HG02623 (cell line): ENCODE results near the gene ZNF511.

ENCODE experiments used
- ATAC-seq: cut with Tn5 transposase; IDR thresholded peaks from one replicate; pipeline ENCODE4 v1.9.1; 2021; ENCODE audit warnings: moderate library complexity; ENCODE audit not compliant: unreplicated experiment

Gene ZNF511

DNA sequence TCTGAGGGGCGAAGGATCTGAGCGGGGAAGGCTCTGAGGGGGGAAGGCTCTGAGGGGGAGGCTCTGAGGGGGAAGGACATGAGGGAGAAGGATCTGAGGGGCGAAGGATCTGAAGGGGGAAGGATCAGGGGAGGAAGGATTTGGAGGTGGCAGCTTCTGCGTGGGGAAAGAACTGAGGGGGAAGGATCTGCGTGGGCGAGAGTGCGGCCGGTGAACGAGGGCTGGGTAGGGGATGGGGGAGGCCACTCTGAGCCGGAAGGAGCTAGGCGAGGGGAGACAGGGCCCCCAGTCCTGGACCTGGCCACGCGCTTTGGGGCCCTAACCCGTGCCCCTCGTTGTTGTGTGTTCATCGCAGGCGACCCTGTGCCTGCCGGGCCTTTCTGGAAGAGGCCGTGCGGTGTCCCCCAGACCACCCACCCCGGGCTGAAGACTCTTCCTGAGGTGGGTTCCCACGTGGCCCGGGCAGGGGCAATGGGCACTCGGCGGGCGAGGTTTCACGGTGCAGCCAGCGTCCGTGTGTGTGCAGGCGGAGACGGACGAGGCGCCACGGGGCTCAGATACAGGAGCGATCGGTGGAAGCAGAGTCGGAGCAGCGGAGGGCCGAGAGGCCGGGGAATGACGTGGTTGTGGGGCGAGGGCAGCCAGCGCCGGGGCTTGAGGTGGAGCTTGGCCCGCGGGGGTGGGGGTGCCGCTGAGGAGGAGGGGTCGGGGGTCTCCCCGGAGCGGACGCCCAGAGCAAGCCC is 26.0 kb downstream of the ZNF511 start:
- no peak for ATAC-seq

DNA sequence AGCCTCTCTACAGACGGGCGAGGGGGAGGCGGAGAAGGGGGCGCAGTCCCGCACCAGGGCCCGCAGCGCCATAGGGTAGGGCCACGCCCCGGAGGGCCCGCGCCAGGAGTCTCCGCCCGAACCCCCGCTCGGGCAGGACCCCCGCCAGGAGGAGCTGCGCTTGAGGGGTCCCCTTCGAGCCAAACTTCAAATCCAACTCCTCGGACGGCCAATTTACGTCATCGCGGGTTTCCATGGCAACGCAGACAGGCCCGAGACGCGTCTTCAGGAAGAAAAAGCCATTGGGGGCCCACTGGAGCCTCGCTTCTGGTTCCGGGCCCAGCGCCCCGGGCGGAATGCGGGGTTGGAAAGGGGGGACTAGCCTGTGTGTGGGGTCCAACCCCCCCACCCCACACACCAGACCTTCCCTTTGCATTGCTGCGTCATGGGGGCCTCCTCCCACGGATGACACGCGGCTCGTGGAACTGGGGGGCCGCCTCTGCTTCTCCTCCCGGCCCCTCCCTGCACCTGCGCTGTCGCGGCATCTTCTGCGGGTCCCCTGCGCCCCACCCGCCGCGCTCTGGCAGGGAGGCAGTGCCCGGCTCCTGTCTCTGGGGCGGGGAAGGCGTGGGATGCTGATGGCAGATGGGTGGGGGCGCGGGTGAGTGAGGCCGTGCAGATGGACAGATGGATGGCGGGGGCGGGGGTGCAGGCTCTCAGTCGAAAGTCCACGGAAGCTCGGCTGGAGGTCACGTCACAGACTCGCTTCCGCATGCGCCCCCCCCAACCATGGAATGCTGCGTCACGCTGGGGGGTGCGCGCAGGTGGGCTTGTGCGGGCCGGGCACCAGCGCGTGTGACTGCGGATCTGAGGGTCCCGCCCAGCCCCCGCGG is 26.8 kb downstream of the ZNF511 start:
- no peak for ATAC-seq

DNA sequence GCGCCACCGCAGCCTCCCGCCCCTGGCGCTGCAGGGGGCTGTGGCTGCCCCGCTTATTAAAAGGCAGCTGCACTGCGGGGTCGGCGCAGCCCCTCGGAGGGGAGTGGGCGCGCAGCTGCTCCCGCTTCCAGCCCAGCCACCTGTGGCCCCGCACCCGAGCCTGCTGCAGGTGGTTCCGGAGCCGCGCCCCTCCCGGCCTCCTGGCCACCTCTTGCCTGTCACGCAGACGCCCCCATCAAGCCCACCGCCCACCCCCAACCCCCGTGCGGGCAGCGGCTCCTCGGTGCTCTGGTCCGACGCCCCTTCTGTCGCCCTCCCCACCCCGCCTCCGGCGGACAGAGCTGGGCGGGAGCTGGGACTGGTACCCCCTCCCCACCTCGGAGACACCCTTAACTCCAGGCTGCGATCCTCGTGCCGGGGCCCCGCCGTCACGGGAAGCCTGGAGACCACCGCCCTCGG is 27.4 kb downstream of the ZNF511 start:
- ATAC-seq = no peak

DNA sequence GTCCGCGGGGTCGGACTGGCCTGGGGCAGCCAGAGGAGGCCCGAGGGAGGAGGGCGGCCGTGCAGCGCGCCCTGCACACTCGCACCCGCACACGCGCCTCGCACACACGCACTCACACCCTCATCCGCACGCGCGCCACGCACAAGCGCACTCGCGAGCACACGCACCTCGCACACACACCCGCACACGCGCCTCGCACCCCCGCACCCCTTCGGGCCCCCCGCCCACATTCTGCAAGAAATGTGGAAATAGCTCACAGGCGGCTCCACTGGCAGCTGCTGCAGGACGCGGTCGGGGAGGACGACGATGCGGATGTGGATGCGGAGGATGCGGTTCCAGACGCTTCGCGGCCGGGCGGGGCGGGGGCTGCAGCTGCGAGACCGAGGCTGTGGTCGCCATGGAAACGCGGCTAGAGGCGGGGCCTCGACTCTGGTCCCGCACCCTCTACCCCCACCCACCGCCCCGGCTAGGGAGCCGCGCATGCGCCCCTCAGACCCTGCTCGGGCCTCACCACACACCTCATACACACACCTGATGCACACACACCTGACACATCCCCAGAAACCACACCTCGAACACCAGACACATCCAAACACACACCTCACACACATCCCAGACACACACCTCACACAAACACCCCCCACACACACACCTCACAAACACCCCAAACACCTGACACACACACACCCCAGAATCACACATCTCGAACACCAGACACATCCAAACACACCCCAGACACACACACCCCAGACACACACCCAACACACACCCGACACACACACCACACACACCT is 28.1 kb downstream of the ZNF511 start, which contains the start of gene CALY:
CALY (minus strand) TSS at position 320 of the 793 bp plus-strand sequence. CDS start 7,907 bp downstream, outside the sequence.
- no peak for ATAC-seq

DNA sequence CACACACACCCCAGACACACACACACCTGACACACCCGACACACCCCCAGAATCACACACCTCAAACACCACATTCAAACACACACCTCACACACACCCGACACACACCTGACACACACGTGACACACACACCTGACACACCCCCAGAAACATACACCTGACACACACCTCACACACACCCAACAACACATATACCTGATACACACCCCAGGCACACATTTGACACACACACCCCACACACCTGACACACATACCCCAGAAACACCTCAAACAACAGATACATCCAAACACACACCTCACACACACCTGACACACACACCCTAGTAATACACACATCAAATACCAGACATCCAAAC is 28.6 kb downstream of the ZNF511 start:
- ATAC-seq = no peak

DNA sequence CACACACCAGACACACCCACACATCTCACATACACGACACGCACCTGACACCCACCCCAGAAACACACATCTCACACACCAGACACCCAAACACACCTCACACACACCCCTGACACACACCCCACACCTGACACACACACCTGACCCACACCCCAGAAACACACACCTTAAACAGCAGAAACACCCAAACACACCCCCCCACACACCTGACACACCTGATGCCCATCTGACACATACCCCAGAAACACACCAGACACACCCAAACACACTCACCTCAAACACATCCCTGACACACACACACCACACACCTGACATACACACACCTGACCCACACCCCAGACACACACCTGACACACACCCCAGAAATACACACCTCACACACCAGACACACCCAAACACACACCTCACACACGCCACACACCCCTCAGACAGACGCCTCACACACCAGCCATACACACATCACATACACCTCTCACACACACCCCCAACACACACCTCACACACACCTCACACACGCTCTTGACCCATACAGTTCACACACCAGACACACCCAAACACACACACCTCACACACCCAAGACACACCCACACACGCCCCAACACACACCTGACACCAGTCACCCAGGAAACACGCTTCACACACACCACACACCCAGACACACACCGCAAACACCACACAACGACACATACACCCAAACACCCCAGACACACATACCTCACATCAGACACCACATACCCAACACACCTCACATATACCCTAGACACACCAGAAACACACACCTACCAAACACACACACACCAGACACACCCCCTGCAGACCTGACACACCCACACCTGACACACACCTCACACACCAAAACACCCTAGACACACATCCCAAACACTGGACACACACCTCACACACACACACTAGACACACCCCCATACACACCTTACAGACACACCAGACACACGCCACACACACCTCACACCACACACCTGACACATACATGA is 29.7 kb downstream of the ZNF511 start:
- ATAC-seq = no peak

DNA sequence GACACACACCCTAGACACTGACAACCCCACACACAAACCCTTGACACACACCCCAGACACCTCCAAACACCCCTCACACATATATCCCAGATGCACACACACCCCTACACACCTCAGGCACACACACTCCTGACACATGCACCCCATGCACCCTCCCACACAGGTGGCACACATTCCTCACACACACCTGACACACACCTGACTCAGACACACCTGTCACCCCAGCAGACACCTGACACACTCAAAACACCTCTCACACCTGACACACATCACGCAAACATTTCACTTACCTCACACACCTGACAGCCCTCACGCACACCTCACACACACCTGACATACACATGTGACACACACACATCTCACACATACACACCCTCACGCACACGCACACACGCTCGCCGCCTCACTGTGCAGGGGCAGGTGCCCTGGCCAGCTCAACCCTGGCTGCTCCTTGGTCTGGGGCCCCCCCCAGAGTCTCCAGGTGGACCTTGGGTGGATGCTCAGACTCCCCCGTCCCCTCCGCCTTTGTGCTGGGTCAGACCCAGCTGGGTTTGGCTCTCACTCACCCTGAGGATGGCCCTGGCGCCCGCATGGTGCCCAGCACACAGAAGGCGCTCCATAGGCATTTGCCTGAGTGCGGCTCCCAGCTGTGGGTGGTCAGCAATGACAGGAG is 31.1 kb downstream of the ZNF511 start:
- ATAC-seq = no peak

DNA sequence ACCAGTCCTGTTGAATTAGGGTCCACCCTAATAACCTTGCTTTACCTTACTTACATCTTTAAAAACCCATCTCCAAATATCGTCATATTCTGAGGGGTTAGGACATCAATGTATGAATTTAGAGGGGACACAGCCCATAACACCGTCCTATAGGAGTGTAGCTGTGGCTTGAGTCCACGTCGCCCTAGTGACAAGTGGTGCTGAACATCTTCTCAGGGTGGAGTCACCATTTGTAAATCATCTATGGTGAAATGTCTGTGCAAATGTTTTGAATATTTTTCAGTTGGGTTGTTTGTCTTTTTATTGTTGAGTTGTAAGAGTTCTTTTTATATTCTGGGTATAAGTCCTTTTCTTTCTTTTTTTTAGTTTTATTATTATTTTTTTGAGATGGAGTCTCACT is 33.3 kb downstream of the ZNF511 start:
- ATAC-seq = no peak

DNA sequence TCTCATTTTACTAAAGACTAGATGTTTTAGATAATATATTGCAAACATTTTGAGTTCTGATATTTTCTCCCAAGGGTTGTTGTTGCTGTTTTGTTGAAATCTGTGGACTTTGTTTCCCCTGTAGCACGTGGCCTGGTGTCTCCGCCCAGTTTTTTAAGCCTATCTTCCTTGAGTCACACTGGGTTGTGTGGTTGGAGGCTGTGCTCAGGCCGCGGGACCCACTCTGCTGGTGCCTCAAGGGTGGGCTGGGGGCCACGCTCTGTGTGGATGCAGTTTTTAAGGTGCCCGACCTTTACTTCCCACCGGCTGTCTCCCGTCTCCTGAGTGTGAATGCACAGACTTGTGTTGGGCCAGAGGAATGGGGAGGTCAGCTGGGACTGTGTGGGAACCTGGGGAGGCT is 34.2 kb downstream of the ZNF511 start:
- ATAC-seq = no peak

DNA sequence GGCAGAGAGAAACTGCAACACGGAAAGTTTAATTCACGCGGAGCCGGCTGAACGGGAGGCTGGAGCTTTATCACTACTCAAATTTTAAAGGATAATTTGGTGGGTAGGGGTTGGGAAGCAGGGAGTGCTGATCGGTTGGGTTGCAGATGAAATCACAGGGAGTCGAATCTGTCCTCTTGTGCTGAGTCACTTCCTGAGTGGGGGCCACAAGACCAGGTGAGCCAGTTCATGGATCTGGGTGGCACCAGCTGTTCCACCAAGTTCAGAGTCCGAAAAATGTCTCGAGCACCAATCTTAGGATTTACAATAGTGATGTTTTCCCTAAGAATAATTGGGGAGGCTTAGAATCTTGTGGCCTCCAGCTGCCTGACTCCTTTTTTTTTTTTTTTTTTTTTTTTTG is 34.8 kb downstream of the ZNF511 start:
- no peak for ATAC-seq

DNA sequence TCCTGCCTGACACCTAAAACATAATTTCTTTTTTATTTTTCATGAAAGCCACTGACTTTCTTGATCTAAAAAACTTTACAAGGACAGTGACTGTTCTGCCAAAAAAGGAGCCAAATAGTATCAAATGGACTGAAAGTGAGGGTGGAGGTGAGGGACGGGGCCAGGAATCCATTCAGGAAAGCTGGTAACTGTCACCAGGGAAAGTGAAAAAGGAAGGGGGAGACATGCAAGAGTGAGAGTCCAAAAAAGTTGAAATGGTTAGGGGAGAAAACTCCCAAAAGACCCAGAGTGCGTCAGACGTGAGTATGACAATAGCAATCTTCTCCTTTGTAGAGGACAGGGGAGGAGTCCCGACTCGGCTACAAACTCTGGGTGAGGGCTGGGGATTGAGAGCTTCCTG is 35.5 kb downstream of the ZNF511 start:
- ATAC-seq = no peak

DNA sequence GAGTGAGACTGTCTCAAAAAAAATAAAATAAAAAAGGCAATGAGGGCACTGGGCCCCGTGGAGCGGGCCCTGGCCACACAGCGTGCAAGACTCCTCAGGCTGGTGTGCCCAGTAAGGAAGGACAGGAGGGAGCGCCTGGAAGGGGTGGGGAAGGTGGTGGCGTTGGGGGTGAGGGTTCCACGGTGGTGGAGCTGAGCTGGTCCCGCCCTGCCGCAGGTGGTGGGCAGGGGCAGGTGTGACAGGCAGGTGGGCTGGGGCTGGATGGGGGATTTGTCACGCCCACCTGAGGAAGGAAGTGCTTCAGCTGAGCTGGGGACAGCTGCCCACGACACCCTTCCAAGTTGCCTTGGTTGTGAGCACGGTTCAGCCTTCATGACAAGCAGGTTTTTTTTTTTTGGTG is 37.7 kb downstream of the ZNF511 start:
- no peak for ATAC-seq

DNA sequence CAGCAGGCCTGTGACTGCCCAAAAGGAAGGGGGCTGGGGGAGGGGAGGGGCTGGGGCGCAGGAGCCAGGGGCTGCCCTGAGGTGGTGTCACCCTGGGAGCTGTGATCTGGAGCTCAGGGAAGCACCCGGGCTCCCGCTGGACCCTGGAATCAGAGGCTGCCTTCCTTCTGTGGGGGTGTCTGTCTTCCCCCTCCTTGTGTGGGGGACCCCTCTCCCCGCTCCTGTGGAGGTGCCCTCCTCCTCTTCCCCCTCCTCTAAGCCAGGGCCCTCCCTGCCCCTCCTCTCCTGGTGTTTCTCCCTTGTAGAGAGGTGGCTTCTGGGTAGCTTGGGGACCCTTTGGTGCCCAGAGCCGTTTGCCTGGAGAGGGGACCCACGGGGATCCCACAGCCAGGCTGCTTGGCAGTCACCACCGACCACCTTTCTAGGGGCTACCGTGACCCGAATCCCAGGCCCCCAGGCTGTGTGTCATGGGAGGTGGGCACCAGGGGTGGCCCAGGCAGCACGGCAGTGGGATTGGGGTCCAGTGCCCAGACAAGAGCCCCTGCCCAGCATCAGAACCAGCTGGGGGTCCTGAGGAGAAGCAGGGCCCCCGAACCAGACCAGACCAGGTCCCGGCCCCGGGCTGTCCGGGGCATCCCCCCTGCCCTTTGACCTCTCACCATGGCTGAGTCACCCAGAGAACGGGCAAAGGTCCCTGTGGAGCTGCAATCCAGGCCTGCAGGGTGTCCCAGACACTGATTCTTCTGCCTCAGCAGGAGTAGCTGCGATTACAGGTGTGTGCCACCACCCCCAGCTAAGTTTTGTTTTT is 39.2 kb downstream of the ZNF511 start:
- no peak for ATAC-seq

DNA sequence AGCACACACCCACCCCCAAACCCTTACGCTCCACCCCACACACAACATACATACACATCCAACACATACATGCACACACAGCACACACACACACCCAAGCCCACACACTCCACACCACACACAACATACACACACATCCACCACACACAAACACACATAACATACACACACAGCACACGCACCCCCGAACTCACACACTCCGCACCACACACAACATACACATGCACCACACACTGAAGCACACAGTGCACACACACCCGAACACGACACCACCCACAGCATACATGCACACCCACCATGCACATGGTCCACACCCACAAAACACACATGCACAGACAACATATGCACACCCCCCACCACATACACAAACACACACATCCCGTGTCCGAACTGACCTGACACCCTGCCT is 40.5 kb downstream of the ZNF511 start:
- ATAC-seq = no peak

DNA sequence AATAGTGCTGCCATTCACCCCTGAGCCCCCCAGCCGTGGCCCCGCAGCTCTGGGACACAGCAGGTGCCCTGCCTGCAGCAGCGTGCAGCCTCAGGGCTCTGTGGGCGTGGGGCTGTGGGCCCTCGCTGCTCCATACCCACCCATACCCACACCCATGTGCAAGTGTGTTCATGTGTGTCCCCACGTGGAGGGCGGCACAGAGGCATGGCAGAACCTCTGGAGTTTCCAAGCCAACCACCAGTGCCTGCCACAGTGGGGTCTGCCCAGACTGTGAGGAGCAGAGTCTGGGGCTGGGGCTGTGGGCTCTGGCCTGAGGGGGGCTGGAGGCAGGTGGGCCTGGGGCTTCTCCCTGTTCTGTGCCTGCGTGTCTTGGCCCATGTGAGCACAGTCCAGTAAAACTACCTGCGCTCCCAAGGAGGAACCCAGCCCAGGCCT is 40.9 kb downstream of the ZNF511 start:
- no peak for ATAC-seq

DNA sequence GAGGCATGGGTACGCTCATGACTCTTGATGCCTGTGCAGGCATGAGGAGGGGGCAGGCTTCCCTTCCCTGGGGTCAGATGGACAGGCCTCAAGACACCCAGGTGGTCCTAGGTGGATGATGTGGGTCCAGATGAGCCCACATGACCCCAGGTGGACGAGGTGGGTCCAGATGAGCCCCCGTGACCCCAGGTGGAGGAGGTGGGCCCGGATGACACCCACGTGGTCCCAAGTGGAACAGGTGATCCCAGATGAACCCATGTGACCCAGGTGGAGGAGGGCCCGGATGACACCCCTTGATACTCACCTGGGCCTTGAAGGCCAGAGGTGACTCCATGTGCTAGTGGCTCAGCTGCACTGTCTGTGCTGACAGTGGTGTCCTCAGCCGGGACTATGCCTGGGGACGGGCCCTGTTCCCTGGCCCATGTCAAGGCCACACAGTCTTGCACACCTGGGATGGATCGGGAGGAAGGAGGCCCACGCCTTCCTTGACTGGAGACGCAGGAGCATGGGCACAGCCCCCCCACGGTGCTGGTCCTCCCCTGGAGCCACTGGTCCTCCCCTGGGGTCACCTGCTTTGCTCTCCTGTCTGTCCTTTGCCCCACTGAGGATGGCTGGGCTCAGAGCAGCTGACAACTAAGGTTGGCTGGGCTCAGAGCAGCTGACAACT is 41.7 kb downstream of the ZNF511 start:
- no peak for ATAC-seq

DNA sequence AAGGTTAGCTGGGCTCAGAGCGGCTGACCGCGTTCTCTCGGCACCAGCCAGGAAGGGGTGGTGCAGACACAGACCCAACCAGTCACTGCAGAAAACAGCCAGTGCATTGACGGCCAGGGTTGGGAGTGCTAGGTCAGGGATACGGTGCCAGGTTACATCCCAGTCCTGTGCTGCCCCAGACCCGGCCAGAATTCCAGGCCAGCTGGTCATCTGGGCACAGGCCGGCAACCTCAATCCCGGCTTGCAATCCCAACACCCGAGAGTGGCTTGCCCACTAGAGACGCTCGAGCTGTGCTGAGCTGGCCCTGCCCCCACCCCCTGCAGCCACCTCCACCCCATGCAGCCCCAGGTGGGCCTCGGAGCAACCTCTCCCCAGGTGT is 42.2 kb downstream of the ZNF511 start:
- no peak for ATAC-seq
